Astrocyte of the spinal cord (primary cell): ENCODE measurements around the gene PTGFRN.

Experiments
- DNase-seq: peaks from one replicate; pipeline ENCODE4 v3.0.0; 2011; ENCODE audit warnings: low read depth, low spot score
- H3K4me3 ChIP-seq: 2 replicates; pipeline ENCODE4 v1.5.1; 2011; ENCODE audit warnings: low read depth, mild to moderate bottlenecking, low read length, moderate library complexity
- in situ Hi-C: cut with HindIII; loops from 2 replicates; pipeline ENCODE4 v1.10.0; 2017; ENCODE audit warnings: low sequenced_read_pairs
- TF ChIP-seq, protein P1 (sequence below): IDR thresholded peaks from 2 replicates; pipeline ENCODE4 v1.5.1; 2012; ENCODE audit warnings: low read depth, mild to moderate bottlenecking, low read length, inconsistent platforms

PTGFRN gene

DNA sequence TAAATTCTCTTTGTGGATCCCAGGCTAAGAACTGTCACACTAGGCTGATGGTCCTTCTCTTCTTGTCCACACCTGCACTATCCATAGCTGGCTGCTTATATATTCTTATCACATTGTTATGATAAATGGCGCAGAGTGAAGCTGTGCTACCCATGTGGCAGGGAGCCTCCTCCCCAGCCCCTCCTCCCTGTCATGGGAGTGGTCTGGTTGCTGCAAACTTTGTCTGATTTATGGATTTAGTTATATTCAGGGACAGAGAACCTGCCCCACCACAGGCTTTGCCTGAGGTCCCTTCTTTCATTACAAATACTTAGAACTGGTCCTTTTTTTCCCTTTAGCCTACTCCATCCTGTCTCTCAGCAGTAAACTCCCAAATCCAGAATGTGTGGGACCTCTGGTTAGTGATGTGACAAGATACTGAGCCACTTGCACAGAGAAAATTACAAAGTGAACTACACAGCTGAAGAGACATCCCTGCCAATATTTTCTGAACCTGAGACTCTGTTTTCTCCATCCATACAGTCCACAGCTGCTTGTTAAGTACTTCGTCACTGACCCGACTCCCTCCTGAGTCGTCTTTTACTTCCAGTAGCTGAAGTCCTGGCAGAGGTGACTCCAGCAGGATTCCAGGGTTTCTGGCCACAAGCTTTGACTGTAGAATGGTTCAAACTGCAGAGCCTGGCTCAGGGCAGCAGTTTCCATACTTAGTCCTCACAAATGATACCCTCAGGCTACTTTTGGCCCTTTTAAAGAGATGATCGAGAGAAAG, 37.6 kb downstream of the PTGFRN start:
- no peak for DNase-seq
- TF ChIP-seq, protein P1, sequence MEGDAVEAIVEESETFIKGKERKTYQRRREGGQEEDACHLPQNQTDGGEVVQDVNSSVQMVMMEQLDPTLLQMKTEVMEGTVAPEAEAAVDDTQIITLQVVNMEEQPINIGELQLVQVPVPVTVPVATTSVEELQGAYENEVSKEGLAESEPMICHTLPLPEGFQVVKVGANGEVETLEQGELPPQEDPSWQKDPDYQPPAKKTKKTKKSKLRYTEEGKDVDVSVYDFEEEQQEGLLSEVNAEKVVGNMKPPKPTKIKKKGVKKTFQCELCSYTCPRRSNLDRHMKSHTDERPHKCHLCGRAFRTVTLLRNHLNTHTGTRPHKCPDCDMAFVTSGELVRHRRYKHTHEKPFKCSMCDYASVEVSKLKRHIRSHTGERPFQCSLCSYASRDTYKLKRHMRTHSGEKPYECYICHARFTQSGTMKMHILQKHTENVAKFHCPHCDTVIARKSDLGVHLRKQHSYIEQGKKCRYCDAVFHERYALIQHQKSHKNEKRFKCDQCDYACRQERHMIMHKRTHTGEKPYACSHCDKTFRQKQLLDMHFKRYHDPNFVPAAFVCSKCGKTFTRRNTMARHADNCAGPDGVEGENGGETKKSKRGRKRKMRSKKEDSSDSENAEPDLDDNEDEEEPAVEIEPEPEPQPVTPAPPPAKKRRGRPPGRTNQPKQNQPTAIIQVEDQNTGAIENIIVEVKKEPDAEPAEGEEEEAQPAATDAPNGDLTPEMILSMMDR: no peak
- in situ Hi-C loops: no loop called here
- no peak overlapping the region for H3K4me3 ChIP-seq

DNA sequence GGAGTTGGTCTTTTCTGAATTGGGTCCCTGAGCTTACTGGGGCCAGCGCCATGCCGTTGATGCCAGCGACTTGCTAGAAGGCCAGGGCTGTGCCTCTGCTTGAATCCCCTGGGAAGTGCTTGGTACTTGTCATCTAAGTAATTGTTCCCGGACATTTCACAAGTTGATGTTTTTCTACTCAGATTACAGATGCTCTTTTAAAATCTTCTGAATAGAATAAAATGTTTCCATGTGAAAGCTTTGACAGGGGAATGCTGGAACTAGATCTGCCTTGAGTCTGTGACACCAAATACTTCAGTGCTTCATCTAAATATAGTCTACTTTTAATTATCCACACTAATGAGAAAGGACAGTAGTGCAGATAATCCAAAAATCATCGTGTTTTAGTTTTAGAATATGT, 38.3 kb downstream of the PTGFRN start:
- TF ChIP-seq, protein P1: no peak
- no peak overlapping the region for H3K4me3 ChIP-seq
- in situ Hi-C loops: no loop called here
- DNase-seq: no peak

DNA sequence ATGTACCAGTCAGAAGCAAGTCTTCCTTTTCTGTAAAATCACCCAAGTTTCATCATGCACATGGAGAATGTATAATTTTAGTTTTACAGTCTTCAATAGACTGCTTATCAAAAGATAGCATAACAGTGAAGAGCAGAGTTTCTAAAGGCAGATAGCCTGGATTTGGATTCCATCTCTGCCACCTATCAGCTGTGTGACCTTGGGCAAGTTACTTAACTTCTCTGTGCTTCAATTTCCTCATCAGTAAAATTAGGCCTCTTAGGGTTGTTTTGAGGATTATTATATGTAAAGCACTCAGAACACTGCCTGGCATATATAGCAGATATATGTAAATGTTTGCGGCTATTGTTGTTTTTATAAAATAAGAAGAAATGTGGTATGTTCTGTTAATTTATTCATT, 38.9 kb downstream of the PTGFRN start:
- in situ Hi-C loops: no loop called here
- no peak overlapping the region for H3K4me3 ChIP-seq
- TF ChIP-seq, protein P1: no peak
- no peak for DNase-seq

DNA sequence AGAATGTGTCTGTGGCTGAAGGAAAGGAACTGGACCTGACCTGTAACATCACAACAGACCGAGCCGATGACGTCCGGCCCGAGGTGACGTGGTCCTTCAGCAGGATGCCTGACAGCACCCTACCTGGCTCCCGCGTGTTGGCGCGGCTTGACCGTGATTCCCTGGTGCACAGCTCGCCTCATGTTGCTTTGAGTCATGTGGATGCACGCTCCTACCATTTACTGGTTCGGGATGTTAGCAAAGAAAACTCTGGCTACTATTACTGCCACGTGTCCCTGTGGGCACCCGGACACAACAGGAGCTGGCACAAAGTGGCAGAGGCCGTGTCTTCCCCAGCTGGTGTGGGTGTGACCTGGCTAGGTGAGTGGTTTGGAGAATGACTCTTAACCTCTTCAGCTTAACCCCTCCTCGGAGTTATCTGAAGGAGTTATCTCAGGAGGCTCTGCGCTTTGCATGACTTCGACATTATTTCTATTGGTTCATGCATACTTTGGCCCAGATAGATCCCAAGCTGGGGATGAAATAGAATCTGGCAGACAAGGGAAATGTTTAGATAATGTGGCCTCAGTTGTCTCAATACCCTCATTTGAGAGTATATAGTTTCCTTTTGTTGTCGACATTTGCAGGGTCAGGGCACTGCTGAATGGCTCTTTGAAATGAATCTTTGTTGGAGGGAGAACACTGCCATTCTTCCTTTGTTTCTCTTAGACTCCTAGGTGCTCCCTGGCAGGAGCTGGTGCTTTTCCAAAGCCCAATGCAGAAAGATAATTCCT, 39.7 kb downstream of the PTGFRN start:
- in situ Hi-C loops: no loop called here
- TF ChIP-seq, protein P1: no peak
- no peak for DNase-seq
- no peak overlapping the region for H3K4me3 ChIP-seq

DNA sequence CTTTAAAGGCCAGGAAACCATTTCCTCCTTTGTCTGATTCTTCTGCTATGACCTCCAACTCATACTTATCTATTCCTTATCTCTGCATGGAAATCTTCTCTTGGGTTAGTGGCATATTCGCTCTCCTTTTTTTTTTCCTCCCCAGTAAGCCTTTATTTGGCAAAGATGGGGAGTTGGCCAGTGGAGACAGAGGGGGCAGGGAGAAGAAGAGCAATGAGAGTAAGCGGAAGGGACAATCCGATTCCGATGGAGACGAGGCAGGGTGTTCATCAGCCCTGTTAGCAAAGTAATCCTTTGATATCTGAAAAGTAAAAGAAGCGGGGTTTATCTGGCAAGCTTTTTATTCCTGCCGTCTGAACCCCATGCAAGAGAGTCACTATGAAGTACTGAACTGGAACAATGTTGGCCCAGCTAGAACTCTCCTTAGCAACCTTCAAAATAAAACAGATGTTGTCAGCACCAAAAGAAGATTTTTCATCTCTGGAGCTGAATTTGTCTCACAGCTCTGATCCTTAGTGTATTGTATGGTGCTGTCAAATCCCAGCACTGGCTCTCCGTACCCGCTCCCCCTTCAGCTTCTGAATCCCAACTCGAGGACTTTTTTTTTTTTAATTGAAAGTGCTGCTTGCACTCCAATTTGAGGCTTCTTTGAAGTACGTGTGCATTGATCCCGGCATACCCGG, 40.9 kb downstream of the PTGFRN start:
- in situ Hi-C loops: no loop called here
- DNase-seq: peak; percentile 26
- TF ChIP-seq, protein P1: no peak
- H3K4me3 ChIP-seq: no peak overlapping the region

DNA sequence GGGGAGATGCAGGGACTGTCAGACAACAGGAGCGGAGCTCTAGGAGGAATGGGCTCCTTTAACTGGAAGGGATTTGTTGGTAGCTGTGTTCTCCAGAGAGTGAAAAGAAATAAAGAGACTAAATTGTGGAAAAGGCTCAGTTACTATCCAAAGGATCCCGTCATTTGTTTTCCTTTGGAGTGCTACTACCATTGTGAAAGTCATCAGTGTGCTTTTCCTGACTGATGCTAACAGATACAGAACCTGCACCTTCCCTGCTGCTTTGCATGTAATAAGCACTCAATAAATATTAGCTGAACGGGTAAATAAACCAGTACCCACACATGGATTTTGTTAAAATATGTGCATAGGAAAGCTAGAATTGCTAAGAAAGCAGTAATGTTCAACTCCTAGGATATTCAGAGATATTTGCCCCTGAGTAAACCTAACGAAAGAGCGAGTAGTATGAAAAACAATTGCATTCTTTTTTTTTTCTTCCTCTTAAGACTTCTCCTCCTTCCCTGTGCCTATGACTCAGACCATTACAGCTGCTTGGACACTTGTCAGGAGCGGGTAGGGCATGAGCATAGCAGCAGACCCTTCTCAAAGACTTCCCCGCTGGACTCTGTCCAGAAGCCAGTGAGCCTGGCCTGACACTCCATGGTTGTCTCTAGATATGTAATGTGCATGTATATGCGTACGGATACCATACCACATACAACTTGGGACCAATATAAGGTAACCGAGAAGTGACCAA, 41.7 kb downstream of the PTGFRN start:
- TF ChIP-seq, protein P1: no peak
- DNase-seq: peak; percentile 84
- no peak overlapping the region for H3K4me3 ChIP-seq
- in situ Hi-C loops: no loop called here
